ENCODE results near the gene AGL. TPM values are rescaled to one million over a fixed set of nuclear protein-coding genes. Genes with fewer than 3 reads are reported as not detected.

Gene AGL
- total RNA-seq, 2 donors from 2014 or later, result 89.2 to 102 TPM

- H3K27me3 Mint-ChIP-seq (ENCODE audit: insufficient read depth), result no peaks in the 10 kb centered on the region
- no peak overlapping the region for H3K27ac Mint-ChIP-seq
- H3K9me3 ChIP-seq (ENCODE audit: control insufficient read depth, low read length), result peaks cover 17% of the 10 kb centered on the region
- H3K27me3 ChIP-seq (ENCODE audit: control insufficient read depth, insufficient read depth, low read length, poor library complexity, severe bottlenecking), result no peaks in the 10 kb centered on the region
- H3K36me3 Mint-ChIP-seq (ENCODE audit: low read depth), result no peaks in the 10 kb centered on the region
- TF ChIP-seq CTCF (conservative IDR thresholded peaks at IDR 0.05), result no peak
- H3K4me1 ChIP-seq (ENCODE audit: control insufficient read depth, insufficient read depth, low read length), result no peaks in the 10 kb centered on the region
- DNase-seq, result no peak
- H3K4me3 Mint-ChIP-seq, result no peak overlapping the region
- peaks cover 4% of the 10 kb centered on the region for H3K4me1 Mint-ChIP-seq
- no peaks in the 10 kb centered on the region for H3K36me3 ChIP-seq (ENCODE audit: control insufficient read depth, insufficient read depth, low read length)
- WGBS, 2 experiments (ENCODE audit: insufficient coverage in 1 of 2, insufficient read length in 1 of 2), result 91 to 100% methylated on average over 1 to 3 of the region's 3 CpGs
- peaks cover 12% of the 10 kb centered on the region for H3K9me3 Mint-ChIP-seq
- H3K27ac ChIP-seq (ENCODE audit: low read depth, low read length), result no peak overlapping the region
- H3K9ac ChIP-seq (ENCODE audit: extremely low read depth, low read length, poor library complexity, severe bottlenecking), result no peak overlapping the region
- H3K4me3 ChIP-seq (ENCODE audit: low read length), result no peak overlapping the region
Measured at GRCh38 chr1:99936071-99936470, 85.9 kb downstream of the AGL start.

- Histone ChIP-seq H3K27me3 (ENCODE audit: control insufficient read depth, insufficient read depth, low read length, poor library complexity, severe bottlenecking) (no peaks in the 10 kb centered on the region), H3K27ac (ENCODE audit: low read depth, low read length) (no peak overlapping the region), H3K9ac (ENCODE audit: extremely low read depth, low read length, poor library complexity, severe bottlenecking) (no peak overlapping the region), H3K4me3 (ENCODE audit: low read length) (no peak overlapping the region), H3K9me3 (ENCODE audit: control insufficient read depth, low read length) (peaks cover 31% of the 10 kb centered on the region), H3K4me1 (ENCODE audit: control insufficient read depth, insufficient read depth, low read length) (peaks cover 6% of the 10 kb centered on the region), H3K36me3 (ENCODE audit: control insufficient read depth, insufficient read depth, low read length) (no peaks in the 10 kb centered on the region)
- peaks cover 17% of the 10 kb centered on the region for H3K9me3 Mint-ChIP-seq
- peak overlapping the region; percentile 89 for H3K27ac Mint-ChIP-seq
- no peaks in the 10 kb centered on the region for H3K27me3 Mint-ChIP-seq (ENCODE audit: insufficient read depth)
- H3K36me3 Mint-ChIP-seq (ENCODE audit: low read depth), result peaks cover 7% of the 10 kb centered on the region
- H3K4me3 Mint-ChIP-seq, result no peak overlapping the region
- WGBS, 2 experiments (ENCODE audit: insufficient coverage in 1 of 2, insufficient read length in 1 of 2), result 100% methylated on average over 1 of the region's 1 CpG
- no peak for TF ChIP-seq CTCF (conservative IDR thresholded peaks at IDR 0.05)
- DNase-seq, result no peak
- H3K4me1 Mint-ChIP-seq, result peaks cover 19% of the 10 kb centered on the region
Measured at GRCh38 chr1:99942723-99943122, 92.6 kb downstream of the AGL start.

- Mint-ChIP-seq H3K27me3 (ENCODE audit: insufficient read depth) (no peaks in the 10 kb centered on the region), H3K27ac (peak overlapping the region; percentile 89), H3K9me3 (peaks cover 17% of the 10 kb centered on the region), H3K4me3 (no peak overlapping the region), H3K4me1 (peaks cover 17% of the 10 kb centered on the region), H3K36me3 (ENCODE audit: low read depth) (peaks cover 7% of the 10 kb centered on the region)
- TF ChIP-seq CTCF (conservative IDR thresholded peaks at IDR 0.05), result no peak
- peaks cover 6% of the 10 kb centered on the region for H3K4me1 ChIP-seq (ENCODE audit: control insufficient read depth, insufficient read depth, low read length)
- no peak overlapping the region for H3K27ac ChIP-seq (ENCODE audit: low read depth, low read length)
- H3K27me3 ChIP-seq (ENCODE audit: control insufficient read depth, insufficient read depth, low read length, poor library complexity, severe bottlenecking), result no peaks in the 10 kb centered on the region
- no peak for DNase-seq
- no peak overlapping the region for H3K4me3 ChIP-seq (ENCODE audit: low read length)
- WGBS, 2 experiments (ENCODE audit: insufficient coverage in 1 of 2, insufficient read length in 1 of 2), result 89 to 91% methylated on average over 7 of the region's 7 CpGs
- H3K36me3 ChIP-seq (ENCODE audit: control insufficient read depth, insufficient read depth, low read length), result no peaks in the 10 kb centered on the region
- H3K9me3 ChIP-seq (ENCODE audit: control insufficient read depth, low read length), result peaks cover 34% of the 10 kb centered on the region
- no peak overlapping the region for H3K9ac ChIP-seq (ENCODE audit: extremely low read depth, low read length, poor library complexity, severe bottlenecking)
Measured at GRCh38 chr1:99943223-99943794, 93.1 kb downstream of the AGL start.
